HCT116 (cell line): ENCODE measurements around the gene ATF6B. TPM values are rescaled to one million over a fixed set of nuclear protein-coding genes. Genes with fewer than 3 reads are reported as not detected.
A peak's percentile ranks its signal among the peaks of the same experiment; 100 is the strongest.

ENCODE experiments used
- ATAC-seq: fragments of 200-7000 bp; cut with Tn5 transposase; 2 replicates; pipeline ENCODE4 v1.9.1; 2020; ENCODE audit warnings: mild to moderate bottlenecking, moderate library complexity
- BruUV-seq: library from RNA; stranded (reverse); fragments of 400-500 nt; replicated peaks from 2 replicates; lab custom pipeline; 2021; lab: Mats Ljungman, UMichigan
- CTCF ChIA-PET: fragments of 300-600 bp; sonication (Branson Sonifier 250); formaldehyde crosslinking; loops from one replicate; lab custom pipeline; 2021; ENCODE audit warnings: antibody characterized with exemption; lab: Charles Lee
- POLR2A ChIA-PET: fragments of 300-600, 350-600 bp; sonication (Branson Sonifier 250); formaldehyde crosslinking; loops from one replicate; lab custom pipeline; 2021; ENCODE audit warnings: antibody characterized with exemption; lab: Charles Lee
- RAD21 ChIA-PET, 2 experiments: fragments of 300-600 bp; sonication (Branson Sonifier 250); formaldehyde crosslinking; loops; one replicate each; lab custom pipeline; 2023; ENCODE audit warnings: low total read pairs in 2 of 2; ENCODE audit not compliant: uncharacterized antibody in 2 of 2, unreplicated experiment in 2 of 2, low non-redundant PET in 1 of 2; lab: Charles Lee
- DNase-seq: peaks from one replicate; pipeline ENCODE4 v3.0.0-alpha.2; 2010; ENCODE audit warnings: low read depth, low spot score
- H2AFZ ChIP-seq: fragments of 200-600 bp; shearing (Covaris generic), sonication (generic); 2 replicates; pipeline ENCODE4 v1.6.1; 2017; ENCODE audit warnings: low read depth, mixed run types, mixed read lengths, antibody characterized with exemption, low read length; ENCODE audit not compliant: poor library complexity, severe bottlenecking
- H3K27ac ChIP-seq: 2 replicates; pipeline ENCODE4 v1.5.1; 2012; ENCODE audit warnings: low read depth, low read length
- H3K27me3 ChIP-seq: fragments of 200-600 bp; sonication (generic); 2 replicates; pipeline ENCODE4 v1.6.1; 2016; ENCODE audit warnings: mixed run types, low read length, mixed read lengths; ENCODE audit not compliant: insufficient read depth
- H3K36me3 ChIP-seq, 2 experiments: fragments of 200-500 bp in 1 of 2; fragments of 200-600 bp in 1 of 2; sonication (Bioruptor generic) in 1 of 2; sonication (generic) in 1 of 2; 2 replicates each; pipeline versions ENCODE4 v1.5.1 to v1.6.1; 2014 to 2016; ENCODE audit warnings: low read length in 2 of 2, inconsistent platforms in 1 of 2, mixed read lengths in 1 of 2, mixed run types in 1 of 2; ENCODE audit not compliant: insufficient read depth in 2 of 2, control insufficient read depth in 1 of 2
- H3K4me1 ChIP-seq, 2 experiments: fragments of 200-600 bp in 1 of 2; sonication (generic) in 1 of 2; 2 replicates each; pipeline versions ENCODE4 v1.5.1 to v1.6.1; 2012 to 2017; ENCODE audit warnings: low read length in 2 of 2, inconsistent platforms in 1 of 2, mild to moderate bottlenecking in 1 of 2, mixed read lengths in 1 of 2, mixed run types in 1 of 2, moderate library complexity in 1 of 2; ENCODE audit not compliant: insufficient read depth in 2 of 2, control insufficient read depth in 1 of 2
- H3K4me2 ChIP-seq: fragments of 200-600 bp; sonication (generic); 2 replicates; pipeline ENCODE4 v1.6.1; 2017; ENCODE audit warnings: mixed run types, low read length, mixed read lengths
- H3K4me3 ChIP-seq, 2 experiments: fragments of 200-600 bp in 1 of 2; sonication (generic) in 1 of 2; replicated peaks in 1 of 2; 2 replicates each; pipeline ENCODE4 v1.5.1; 2011 to 2016; ENCODE audit warnings: low read length in 2 of 2, control low read depth in 1 of 2, low read depth in 1 of 2, mild to moderate bottlenecking in 1 of 2, mixed read lengths in 1 of 2, mixed run types in 1 of 2
- H3K79me2 ChIP-seq: fragments of 200-600 bp; sonication (generic); 2 replicates; pipeline ENCODE4 v1.6.1; 2017; ENCODE audit warnings: mild to moderate bottlenecking, mixed run types, low read length, moderate library complexity, mixed read lengths; ENCODE audit not compliant: insufficient read depth
- H3K9ac ChIP-seq: fragments of 200-600 bp; sonication (generic); 2 replicates; pipeline ENCODE4 v1.6.1; 2016; ENCODE audit warnings: low read length, mixed read lengths
- H3K9me2 ChIP-seq: fragments of 200-600 bp; sonication (generic), shearing (Covaris generic); 2 replicates; pipeline ENCODE4 v1.6.1; 2017; ENCODE audit warnings: mixed run types, mild to moderate bottlenecking, moderate library complexity; ENCODE audit not compliant: insufficient read depth
- H3K9me3 ChIP-seq, 2 experiments: fragments of 200-500 bp in 1 of 2; fragments of 200-600 bp in 1 of 2; sonication (Bioruptor generic) in 1 of 2; sonication (generic) in 1 of 2; 2 replicates each; pipeline ENCODE4 v1.6.1; 2014 to 2017; ENCODE audit warnings: low read length in 2 of 2, mixed read lengths in 2 of 2, inconsistent platforms in 1 of 2, low read depth in 1 of 2, mild to moderate bottlenecking in 1 of 2, mixed run types in 1 of 2, moderate library complexity in 1 of 2; ENCODE audit not compliant: control insufficient read depth in 1 of 2, insufficient read depth in 1 of 2
- H4K20me1 ChIP-seq: fragments of 200-600 bp; sonication (generic), shearing (Covaris generic); 2 replicates; pipeline ENCODE4 v1.6.1; 2017; ENCODE audit warnings: mixed run types, mild to moderate bottlenecking, moderate library complexity; ENCODE audit not compliant: insufficient read depth
- CBX3 ChIP-seq: IDR thresholded peaks from 2 replicates; pipeline ENCODE4 v1.6.1; 2012; ENCODE audit warnings: low read depth
- CEBPB ChIP-seq: IDR thresholded peaks from 2 replicates; pipeline ENCODE4 v1.6.1; 2012; ENCODE audit warnings: low read depth
- ELF1 ChIP-seq: IDR thresholded peaks from 2 replicates; pipeline ENCODE4 v1.6.1; 2012; ENCODE audit warnings: low read depth, borderline replicate concordance
- FOSL1 ChIP-seq: IDR thresholded peaks from 2 replicates; pipeline ENCODE4 v1.6.1; 2012; ENCODE audit warnings: low read depth
- JUND ChIP-seq: IDR thresholded peaks from 2 replicates; pipeline ENCODE4 v1.6.1; 2012
- MAX ChIP-seq: IDR thresholded peaks from 2 replicates; pipeline ENCODE4 v1.6.1; 2012
- POLR2A ChIP-seq: IDR thresholded peaks from 2 replicates; pipeline ENCODE4 v1.7.0; 2011; ENCODE audit warnings: borderline replicate concordance; ENCODE audit not compliant: insufficient read depth, insufficient read length; ENCODE audit errors: extremely low read depth
- POLR2AphosphoS5 ChIP-seq: IDR thresholded peaks from 2 replicates; pipeline ENCODE4 v1.6.1; 2011; ENCODE audit warnings: mild to moderate bottlenecking, low read depth, low read length, moderate library complexity
- SIN3A ChIP-seq: IDR thresholded peaks from 2 replicates; pipeline ENCODE4 v1.6.1; 2012; ENCODE audit warnings: low read depth
- SP1 ChIP-seq: IDR thresholded peaks from 2 replicates; pipeline ENCODE4 v1.6.1; 2012; ENCODE audit warnings: low read depth
- SRF ChIP-seq: IDR thresholded peaks from 2 replicates; pipeline ENCODE4 v1.6.1; 2012; ENCODE audit warnings: low read depth
- TCF7L2 ChIP-seq: IDR thresholded peaks from 2 replicates; pipeline ENCODE4 v1.7.0; 2011; ENCODE audit warnings: borderline replicate concordance, inconsistent platforms; ENCODE audit not compliant: insufficient read depth, insufficient read length; ENCODE audit errors: extremely low read depth
- YY1 ChIP-seq: IDR thresholded peaks from 2 replicates; pipeline ENCODE4 v1.6.1; 2011; ENCODE audit warnings: low read length, low read depth, moderate library complexity, mild to moderate bottlenecking; ENCODE audit not compliant: insufficient replicate concordance; ENCODE audit errors: extremely low read depth
- ZFX ChIP-seq: fragments of 450-650 bp; IDR thresholded peaks from 2 replicates; pipeline ENCODE4 v1.6.1; 2017
- ZNF274 ChIP-seq: fragments of 200-500 bp; sonication (Bioruptor generic); IDR thresholded peaks from 2 replicates; pipeline ENCODE4 v1.6.1; 2014; ENCODE audit warnings: mild to moderate bottlenecking, low read depth, low read length, inconsistent platforms
- intact Hi-C: fragments of 100-400 bp; cut with micrococcal nuclease; formaldehyde crosslinking; loops from 2 replicates; pipeline ENCODE4 v1.10.0; 2022
- total RNA-seq: library from RNA; stranded (reverse); gene quantifications from one replicate; pipeline ENCODE4 v1.2.1, GENCODE V29; 2021; ENCODE audit not compliant: unreplicated experiment
- TF ChIP-seq, protein P1 (sequence below): IDR thresholded peaks from 2 replicates; pipeline ENCODE4 v1.6.1; 2012

Gene ATF6B
- total RNA-seq, 1 experiment from 2014 or later: 63.9 TPM

GRCh38 chr6:32177183-32177787, 49.2 kb upstream of the ATF6B start:
- BruUV-seq: TSS peak; percentile 39
- Histone ChIP-seq H4K20me1 (no peaks in the 10 kb centered on the region), H3K4me1 (peaks cover 24 to 52% of the 10 kb centered on the region in 2 experiments), H3K36me3 (peaks cover 0 to 11% of the 10 kb centered on the region in 2 experiments; a peak in 2 of 4 replicates), H3K4me3 (peak overlapping the region; percentile 93 to 98), H3K9me3 (no peaks in the 10 kb centered on the region), H3K79me2 (peaks cover 24% of the 10 kb centered on the region), H3K27me3 (no peaks in the 10 kb centered on the region), H3K9me2 (no peaks in the 10 kb centered on the region), H3K27ac (peak overlapping the region; percentile 74), H3K9ac (peak overlapping the region; percentile 90), H2AFZ (no peak overlapping the region), H3K4me2 (peak overlapping the region; percentile 97)
- ChIA-PET RAD21 (no interaction called here), POLR2A (interaction anchor here (0.8 to 2.2 kb wide), 9 partner anchors 13 to 795 kb away, joined by 3 to 10 read pairs (median 4); partner anchors contain the start of genes ATF6B, EGFL8, FKBPL and GPSM3), CTCF (interaction anchor here (0.6 to 1.7 kb wide), 3 partner anchors 13 to 59 kb away, joined by 3 to 10 read pairs (median 9); partner anchors contain the start of gene PBX2)
- TF ChIP-seq POLR2A (peak; percentile 32), YY1 (peak; percentile 47), SRF (no peak), ELF1 (no peak), ZFX (no peak), FOSL1 (no peak)
- TF ChIP-seq, protein P1, sequence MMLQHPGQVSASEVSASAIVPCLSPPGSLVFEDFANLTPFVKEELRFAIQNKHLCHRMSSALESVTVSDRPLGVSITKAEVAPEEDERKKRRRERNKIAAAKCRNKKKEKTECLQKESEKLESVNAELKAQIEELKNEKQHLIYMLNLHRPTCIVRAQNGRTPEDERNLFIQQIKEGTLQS: no peak
- ATAC-seq (no peak), DNase-seq (no peak)
- intact Hi-C loops: no loop called here

GRCh38 chr6:32176476-32177182, 48.6 kb upstream of the ATF6B start:
- TSS peak; percentile 82 for BruUV-seq
- Histone ChIP-seq H4K20me1 (no peaks in the 10 kb centered on the region), H3K9ac (peak overlapping the region; percentile 90), H3K27ac (peak overlapping the region; percentile 74), H3K27me3 (no peaks in the 10 kb centered on the region), H3K4me3 (peak overlapping the region; percentile 93 to 98), H3K79me2 (peaks cover 24% of the 10 kb centered on the region), H2AFZ (no peak overlapping the region), H3K36me3 (peaks cover 0 to 11% of the 10 kb centered on the region in 2 experiments; a peak in 2 of 4 replicates), H3K9me2 (no peaks in the 10 kb centered on the region), H3K4me2 (peak overlapping the region; percentile 97), H3K9me3 (no peaks in the 10 kb centered on the region), H3K4me1 (peaks cover 24 to 52% of the 10 kb centered on the region in 2 experiments)
- ATAC-seq: no peak
- intact Hi-C loops: no loop called here
- CTCF ChIA-PET: interaction anchor here (0.9 to 1.7 kb wide), 3 partner anchors 14 to 58 kb away, joined by 4 to 10 read pairs (median 9); partner anchors contain the start of gene PBX2
- POLR2A ChIA-PET: interaction anchor here (1.3 to 2.2 kb wide), 6 partner anchors 12 to 46 kb away, joined by 3 to 10 read pairs (median 5); partner anchors contain the start of genes EGFL8, FKBPL and GPSM3
- no peak for DNase-seq
- RAD21 ChIA-PET: no interaction called here
- TF ChIP-seq ZNF274 (no peak), CEBPB (no peak), FOSL1 (no peak), SRF (no peak), ELF1 (no peak), POLR2A (no peak), TCF7L2 (no peak), POLR2AphosphoS5 (no peak), JUND (no peak), SP1 (no peak), CBX3 (no peak), SIN3A (no peak), MAX (no peak)
